GM18511 (cell line): ENCODE data around the gene LRRFIP2.
"Not testable (repeated sequence)": the region's sequence is repeated elsewhere in the genome, so short reads cannot be mapped to it uniquely, and the experiment has no call there.

ENCODE experiments used
- ATAC-seq: cut with Tn5 transposase; IDR thresholded peaks from one replicate; pipeline ENCODE4 v1.9.1; 2021; ENCODE audit warnings: mild to moderate bottlenecking, moderate library complexity; ENCODE audit not compliant: unreplicated experiment

Gene LRRFIP2, protein sequence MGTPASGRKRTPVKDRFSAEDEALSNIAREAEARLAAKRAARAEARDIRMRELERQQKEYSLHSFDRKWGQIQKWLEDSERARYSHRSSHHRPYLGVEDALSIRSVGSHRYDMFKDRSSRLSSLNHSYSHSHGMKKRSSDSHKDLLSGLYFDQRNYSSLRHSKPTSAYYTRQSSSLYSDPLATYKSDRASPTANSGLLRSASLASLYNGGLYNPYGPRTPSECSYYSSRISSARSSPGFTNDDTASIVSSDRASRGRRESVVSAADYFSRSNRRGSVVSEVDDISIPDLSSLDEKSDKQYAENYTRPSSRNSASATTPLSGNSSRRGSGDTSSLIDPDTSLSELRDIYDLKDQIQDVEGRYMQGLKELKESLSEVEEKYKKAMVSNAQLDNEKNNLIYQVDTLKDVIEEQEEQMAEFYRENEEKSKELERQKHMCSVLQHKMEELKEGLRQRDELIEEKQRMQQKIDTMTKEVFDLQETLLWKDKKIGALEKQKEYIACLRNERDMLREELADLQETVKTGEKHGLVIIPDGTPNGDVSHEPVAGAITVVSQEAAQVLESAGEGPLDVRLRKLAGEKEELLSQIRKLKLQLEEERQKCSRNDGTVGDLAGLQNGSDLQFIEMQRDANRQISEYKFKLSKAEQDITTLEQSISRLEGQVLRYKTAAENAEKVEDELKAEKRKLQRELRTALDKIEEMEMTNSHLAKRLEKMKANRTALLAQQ

DNA sequence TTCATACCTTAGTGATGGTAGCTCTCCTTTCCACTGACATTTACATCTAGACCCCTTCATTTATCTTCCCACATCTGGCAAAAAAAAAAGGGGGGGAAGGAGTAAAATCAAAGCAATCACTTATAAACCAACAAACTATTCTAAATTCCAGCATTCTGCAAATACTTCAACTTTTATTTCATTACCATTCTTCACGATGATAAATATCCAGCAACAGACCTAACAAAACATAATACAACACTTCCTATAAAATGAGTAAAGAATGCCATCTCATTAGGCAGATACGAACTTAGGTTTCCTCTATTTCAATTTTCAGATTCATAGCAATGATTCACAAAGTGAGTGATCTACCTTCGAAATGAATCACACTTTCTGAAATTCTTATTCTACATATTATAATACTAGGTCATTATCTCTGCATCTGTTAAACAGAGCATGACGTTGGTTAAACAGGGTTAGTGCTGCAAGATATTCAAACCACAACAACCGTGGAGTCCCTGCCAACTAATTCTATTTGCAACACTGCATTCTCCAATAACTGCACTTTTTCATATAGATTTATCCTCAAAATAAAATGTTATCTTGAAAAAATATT, at the start of gene LRRFIP2:
Gene LRRFIP2, minus strand, starts transcription at position 51 of the 595 bp plus-strand sequence. CDS start 25,599 bp downstream, outside the sequence.
- peak; percentile 34 for ATAC-seq

DNA sequence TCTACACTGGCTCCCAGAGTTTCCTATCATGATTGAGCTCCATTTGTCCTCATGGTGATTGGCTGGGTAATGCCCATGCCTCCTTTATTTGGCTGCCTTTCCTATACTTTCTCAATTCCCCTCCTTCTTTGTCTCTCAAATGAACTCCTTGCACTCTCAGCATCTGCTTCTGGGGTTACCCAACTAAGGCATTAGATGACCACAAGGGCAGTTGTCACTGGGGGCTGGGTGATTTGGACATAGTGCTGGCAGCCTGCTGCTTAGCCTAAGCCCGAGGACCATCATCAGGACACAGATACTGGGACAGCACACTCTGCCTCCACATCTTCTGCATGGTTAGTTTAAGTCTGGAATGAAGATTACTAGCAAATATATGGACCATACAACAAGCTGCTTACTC, 49.2 kb upstream of the LRRFIP2 start:
- ATAC-seq, result no peak

DNA sequence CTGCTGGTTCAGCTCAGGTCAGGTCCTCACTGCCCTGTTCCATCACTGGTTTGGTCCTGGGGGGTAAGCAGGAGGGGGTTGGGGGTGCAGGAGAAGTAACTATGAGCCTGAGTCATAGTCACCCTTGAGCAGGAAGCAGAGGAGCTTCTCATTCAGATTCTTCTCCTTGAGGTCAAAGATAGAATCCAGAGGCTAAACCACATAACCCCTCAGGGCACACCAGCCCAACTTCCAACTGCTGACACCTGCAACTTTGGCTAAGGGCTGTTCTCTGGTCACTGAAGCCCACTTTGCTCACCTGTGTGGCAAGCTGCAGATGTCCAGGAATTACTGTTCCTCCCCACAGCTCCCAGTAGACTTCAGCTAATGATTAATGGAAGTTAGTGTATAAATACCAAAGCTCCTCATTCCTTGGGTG, 48.8 kb upstream of the LRRFIP2 start:
- no peak for ATAC-seq

DNA sequence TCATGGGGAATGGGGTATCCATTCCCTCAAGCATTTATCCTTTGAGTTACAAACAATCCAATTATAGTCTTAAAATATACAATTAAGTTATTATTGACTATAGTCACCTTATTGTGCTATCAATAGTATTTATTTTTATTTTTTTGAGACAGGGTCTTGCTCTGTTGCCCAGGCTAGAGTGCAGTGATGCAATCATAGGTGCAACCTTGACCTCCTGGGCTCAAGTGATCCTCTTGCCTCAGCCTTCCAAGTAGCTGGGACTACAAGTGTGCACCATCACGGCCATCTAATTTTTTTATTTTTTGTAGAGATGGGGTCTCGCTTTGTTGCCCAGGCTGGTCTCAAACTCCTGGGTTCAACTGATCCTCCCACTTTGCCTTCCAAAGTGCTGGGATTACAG, 48.2 kb upstream of the LRRFIP2 start:
- ATAC-seq, result not testable (repeated sequence)

DNA sequence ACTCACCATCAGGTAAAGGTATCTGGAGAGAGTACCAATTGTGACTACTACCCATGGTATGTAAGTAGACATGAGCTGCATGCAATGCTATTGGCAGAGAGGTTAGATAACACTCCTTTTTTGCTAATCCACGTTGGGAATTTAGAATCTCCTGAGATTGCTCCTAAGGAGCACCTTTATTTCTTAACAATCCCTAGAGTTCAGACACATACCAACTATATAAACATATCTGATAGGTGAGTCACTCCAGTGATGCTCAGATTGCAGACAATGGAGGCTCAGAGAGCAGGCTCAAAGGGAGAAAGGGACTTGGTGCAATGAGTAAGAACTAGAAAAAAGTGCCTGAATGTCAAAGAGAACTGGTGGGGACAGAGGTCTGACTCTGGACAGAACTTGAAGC, 47.0 kb upstream of the LRRFIP2 start:
- no peak for ATAC-seq

DNA sequence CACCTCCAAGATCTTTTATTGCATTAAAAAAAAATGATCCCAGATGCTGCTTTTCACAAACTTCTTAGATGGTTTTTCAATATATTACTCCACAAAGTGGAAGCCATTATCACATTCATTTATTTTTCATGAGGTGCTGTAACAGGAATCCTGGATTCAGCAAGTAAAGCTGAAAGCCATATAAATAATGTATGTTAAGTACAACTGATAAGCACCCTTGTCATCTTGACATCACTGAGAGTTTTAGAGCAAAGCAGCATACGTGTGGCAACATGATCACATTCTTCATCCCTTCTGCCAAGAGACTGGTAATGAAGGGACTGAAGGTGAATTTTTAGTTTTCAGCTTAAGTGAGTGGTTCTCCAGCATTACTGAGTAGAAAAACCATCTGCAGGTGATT, 44.9 kb upstream of the LRRFIP2 start:
- no peak for ATAC-seq

DNA sequence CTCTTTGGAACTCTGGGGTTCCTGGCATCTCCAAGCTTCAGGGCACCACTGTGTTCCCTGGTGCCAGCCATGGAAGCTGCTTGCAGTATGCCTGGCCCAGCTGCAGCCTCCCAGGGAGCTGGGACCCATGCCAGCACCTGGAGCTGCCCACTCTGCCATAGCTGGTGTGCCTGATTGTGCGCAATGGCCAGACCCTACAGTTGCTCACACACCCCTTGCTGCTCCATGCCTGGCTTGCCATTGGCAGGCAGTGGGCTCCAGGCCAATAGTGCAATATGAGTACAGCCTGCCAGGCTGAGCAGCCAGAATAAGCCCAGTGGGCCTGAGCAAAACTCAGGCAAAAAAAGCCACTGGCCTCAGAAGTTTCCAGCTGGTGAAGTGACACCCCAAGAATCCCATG, 43.8 kb upstream of the LRRFIP2 start:
- ATAC-seq, result no peak

DNA sequence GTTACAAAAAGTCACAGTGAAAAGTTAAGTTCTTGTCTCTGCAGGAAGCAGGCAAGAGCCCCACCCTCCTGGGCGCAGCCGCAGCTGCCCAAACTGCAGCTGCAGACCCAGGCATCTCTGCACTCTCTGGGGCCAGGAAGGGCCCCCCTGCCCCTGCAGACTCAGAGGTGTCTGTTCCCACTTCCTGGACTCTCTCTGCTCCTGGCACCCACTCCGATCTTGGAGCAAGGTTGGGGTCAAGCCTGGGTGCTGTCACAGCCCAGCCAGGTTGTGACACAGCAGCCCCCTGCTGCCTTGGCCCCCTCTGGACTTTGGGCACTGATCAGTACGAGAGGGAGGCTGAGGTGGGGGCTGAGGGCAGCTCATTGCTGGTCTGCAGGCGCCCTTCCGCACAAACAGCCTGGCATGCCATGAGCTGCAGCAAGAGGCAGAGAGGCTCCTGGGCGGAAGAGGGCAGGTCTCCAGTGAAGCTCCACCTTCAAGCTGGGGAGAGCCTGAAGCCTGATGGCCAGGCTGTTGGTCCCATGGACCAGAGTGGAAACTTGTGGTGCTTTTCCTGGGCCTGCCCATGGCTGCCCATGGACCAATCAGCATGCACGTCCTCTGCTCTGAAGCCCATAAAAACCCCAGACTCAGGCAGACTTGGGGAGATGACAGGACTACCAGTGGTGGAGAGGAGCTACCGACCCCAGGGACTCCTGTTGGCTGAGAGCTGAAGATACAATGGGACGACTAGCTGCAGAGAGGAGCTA, 42.9 kb upstream of the LRRFIP2 start:
- no peak for ATAC-seq

DNA sequence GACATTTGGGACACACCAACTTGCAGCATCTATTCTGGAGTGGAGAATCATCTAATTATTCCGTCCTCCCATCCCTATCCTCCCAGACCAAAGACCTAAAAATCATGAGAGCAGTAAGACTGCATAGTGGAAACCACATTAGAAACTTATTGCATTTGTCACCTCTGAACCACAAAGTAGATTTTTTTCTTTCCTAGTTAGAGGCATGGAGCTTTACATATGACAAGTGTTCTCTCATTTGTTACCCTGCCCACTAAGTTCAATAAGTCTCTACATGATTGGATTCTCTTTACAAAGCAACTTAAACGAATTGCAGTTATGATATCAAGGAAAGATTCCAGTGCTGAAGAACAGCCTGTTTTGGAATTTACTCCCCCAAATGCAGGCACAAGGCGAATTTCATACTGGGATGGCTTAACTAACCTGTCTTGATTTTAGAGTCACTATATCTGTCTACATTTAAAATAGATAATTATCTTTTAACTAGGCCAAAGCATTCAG, 42.3 kb upstream of the LRRFIP2 start:
- no peak for ATAC-seq

DNA sequence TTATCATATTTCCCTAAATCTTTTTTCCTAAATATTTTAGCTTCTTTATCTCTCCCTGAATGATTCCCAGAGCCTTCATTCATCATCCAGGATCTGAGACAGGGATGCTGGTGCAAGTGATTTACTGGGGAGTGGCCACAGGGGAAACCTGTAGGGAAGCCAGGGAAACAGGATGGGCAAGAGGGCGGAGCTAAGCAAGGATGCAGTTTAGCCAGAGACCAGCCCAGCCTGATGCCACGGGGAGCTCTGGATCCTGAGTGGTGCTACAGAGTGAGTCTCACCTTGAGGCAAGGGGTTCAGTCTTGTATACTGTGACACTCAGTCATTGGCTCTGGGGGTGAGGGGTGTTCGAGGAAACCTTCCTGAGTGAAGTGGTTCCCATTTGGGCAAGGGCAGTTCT, 39.7 kb upstream of the LRRFIP2 start:
- no peak for ATAC-seq

DNA sequence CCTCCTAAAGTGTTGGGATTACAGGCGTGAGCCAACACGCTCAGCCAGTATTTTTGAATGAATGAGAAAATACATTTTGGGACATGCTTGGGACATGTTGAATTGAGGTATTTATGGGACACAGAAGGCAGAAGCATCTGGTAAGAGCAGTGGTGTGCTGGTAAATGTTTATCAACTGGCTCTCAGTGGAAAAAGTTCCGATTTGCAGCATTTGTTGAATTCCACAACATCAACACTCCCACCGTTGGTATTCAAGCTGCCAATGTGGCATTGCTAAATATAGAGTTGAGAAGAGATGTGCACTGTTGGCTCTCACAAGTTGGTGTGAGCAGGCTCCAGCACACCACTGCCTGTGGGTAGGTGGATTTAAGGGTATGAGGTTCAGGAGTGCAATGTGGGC, 35.8 kb upstream of the LRRFIP2 start:
- ATAC-seq, result no peak

DNA sequence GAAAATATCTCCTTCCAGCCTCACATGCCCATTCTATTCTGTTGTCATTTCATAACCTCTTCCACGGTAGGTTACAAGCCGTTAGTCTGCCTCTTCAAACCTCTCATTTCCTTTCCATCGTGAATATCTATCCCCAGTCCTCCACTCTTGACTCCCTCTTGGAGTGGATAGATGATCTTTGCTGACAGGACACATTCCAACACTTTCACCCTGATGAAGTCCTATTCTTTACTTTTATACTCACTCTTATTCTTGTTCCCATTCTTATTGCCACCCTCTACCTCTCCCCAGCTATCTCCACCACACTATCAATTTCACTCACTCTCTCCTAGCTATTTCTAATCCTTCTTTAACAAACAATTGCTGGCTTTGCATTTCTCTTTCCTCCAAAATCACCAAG, 34.2 kb upstream of the LRRFIP2 start:
- not testable (repeated sequence) for ATAC-seq

DNA sequence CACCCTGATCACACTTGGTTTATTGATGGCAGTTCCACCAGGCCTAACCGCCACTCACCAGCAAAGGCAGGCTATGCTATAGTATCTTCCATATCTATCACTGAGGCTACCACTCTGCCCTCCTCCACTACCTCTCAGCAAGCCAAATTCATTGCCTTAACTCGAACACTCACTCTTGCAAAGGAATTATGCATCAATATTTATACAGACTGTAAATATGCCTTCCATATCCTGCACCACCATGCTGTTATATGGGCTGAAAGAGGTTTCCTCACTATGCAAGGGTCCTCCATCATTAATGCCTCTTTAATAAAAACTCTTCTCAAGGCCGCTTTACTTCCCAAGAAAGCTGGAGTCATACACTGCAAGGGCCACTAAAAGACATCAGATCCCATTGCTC, 33.6 kb upstream of the LRRFIP2 start:
- not testable (repeated sequence) for ATAC-seq

DNA sequence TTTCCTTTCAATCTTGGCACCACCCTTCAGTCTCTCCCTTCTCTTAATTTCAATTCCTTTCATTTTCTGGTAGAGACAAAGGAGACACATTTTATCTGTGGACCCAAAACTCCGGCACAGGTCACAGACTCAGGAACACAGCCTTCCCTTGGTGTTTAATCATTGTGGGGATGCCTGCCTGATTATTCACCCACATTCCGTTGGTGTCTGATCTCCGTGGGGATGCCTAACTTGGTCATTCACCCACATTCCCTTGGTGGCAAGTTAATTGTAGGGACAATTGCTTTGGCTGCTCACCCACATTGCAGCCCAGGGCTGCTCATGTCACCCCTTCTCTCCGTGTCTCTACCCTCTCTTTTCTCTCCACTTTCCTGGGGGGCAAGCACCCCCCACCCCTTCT, 31.7 kb upstream of the LRRFIP2 start:
- not testable (repeated sequence) for ATAC-seq

DNA sequence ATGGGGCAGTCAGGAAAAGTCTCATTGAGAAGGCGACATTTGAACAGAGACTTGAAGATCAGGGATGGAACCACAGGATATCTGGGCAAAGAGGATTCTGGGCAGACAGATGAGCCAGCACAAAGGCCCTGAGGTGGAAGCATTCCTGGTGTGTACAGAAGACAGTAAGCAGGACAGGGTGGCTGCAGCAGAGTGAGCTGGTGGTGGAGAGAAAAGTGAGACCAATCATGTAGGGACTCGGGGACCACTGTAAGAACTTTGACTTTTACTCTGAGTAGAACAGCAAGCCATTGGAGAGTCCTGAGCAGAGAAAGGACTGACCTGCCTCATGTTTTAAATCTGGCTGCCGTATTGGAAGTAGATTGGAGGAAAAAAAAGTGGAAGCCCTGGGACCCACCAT, 29.9 kb upstream of the LRRFIP2 start:
- ATAC-seq, result no peak

DNA sequence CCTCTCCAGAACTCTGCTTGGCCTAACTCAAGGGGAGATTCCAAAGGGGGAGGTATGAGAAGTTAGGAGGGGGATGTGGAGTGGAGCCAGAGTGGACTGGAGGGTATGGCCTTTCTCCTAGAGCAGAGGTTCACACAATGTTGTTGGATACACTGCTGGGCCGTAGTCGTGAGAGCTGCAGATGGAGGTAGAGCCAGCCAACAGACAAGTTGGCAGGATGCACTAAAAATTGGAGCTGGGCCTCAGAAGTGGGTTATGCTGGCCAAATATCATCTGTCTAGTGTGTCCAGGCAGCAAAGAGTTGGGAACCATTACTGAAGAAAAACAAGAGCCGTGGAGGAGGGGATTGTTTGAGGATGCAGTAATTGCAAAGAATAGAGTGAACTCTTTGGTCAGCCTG, 27.7 kb upstream of the LRRFIP2 start:
- ATAC-seq, result no peak

DNA sequence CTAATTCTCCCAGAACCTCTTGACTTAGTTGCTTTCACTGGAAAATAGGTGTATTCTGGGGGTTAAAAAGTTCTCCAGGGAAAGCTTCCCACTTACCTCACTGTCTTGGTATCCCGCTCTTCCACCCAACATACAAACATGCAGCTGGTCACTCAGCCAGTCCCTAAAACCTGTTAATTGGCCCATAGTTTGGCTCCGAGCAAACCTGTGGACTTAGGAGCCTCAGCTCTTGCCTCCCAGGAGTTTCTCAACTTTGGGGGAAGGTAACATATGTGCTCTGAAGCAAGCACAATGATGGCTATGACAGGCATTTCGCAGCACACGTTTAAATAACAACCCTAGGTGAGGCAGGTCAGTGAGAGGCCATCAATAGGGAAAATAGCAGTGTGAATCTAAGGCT, 25.8 kb upstream of the LRRFIP2 start:
- ATAC-seq, result no peak

DNA sequence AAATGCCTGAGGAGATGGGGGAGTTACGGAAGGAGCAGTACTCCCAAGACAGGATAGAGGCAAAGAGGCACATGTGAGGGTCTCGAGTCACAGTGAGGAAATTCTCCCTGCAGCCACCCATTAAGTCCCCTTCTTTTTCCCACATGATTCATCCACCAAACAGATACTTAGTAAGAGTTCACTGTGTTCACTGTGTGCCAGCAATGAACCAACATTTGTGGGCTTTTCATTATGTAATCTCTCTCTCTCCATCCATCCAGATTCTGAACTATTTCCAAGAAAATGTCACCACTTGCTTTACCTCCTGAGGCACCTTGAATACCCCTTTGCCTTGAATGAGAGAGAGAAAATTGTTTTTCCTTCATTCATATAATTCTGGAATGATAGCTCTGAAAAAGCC, 24.6 kb upstream of the LRRFIP2 start:
- no peak for ATAC-seq

DNA sequence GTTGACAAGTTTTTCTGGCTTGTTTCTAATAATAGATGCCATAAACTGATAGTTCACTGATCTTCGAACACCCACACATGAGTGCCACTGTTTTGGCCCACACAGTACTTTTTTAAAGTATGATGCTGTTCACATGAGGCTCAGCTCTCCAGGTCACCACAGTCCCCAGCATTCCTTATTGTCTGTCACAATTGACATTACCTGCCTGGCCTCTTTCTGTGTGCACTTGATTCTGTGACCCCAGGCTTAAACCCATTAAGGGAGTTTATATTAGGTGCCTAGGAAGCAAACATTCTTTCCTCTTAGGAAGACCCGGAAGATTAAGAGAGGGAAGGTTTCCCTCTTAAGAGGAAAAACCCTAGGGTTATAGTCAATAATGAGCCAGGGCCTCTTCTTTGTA, 24.2 kb upstream of the LRRFIP2 start:
- ATAC-seq, result no peak

DNA sequence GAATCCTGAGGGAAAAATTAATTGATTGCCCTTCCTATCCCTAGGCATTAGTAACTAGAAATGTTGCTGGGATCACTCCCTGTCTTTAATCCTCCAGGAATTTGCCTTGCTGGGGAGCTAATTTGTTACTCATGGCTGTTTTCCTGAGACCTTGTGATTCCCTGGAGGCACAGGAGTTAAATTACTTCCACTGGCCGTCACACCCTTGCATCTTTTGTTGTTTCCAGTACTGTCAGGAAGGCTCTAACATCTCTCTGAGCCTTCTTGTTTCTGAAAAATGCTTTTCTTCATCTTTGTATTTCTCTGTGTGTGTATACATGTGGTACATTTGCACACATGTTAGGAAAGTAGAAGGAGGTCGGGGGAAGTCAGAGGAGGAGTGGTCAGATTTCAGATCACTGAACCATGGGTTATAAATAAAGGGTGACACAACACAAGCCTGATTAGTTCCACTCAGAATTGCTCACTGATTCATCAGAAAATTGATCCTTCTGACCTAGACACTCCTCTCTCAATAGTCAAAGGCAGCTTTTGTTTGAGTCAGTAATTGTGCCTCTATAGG, 23.5 kb upstream of the LRRFIP2 start:
- ATAC-seq, result no peak

DNA sequence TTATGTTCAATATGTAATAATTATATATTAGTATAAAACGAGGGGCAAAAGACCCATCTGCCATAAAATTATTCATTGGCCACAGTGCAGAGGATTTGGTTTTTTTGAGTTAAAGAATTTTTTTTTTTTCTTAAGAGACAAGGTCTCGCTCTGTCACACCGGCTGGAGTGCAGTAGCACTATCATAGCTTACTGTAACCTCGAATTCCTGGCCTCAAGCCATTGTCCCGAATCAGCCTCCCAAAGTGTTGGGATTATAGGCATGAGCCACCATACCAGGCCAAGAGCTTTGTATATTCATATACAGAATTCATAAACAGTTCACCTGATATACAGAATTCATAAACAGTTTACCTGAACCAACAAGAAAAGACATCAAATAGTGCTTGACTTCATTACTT, 20.2 kb upstream of the LRRFIP2 start:
- ATAC-seq, result no peak
